K562 (cell line): ENCODE results near the gene LUC7L. TPM values are rescaled to one million over a fixed set of nuclear protein-coding genes. Genes with fewer than 3 reads are reported as not detected.

Source experiments
- ATAC-seq: fragments of 200-7000 bp; cut with Tn5 transposase; 3 replicates; pipeline ENCODE4 v1.9.1; 2020; ENCODE audit warnings: moderate library complexity
- BruUV-seq: library from RNA; stranded (reverse); fragments of 400-500 nt; replicated peaks from 2 replicates; lab custom pipeline; 2021; lab: Mats Ljungman, UMichigan
- CTCF ChIA-PET: fragments of 300-600 bp; formaldehyde crosslinking; extraction: SDS; loops from one replicate; lab custom pipeline; 2021; ENCODE audit warnings: low intra/inter-chr PET ratio; lab: Yijun Ruan, JAX
- POLR2A ChIA-PET: fragments of 300-600, 350-650 bp; sonication (Branson Sonifier 250); formaldehyde crosslinking; extraction: SDS; loops from one replicate; lab custom pipeline; 2021; ENCODE audit warnings: antibody characterized with exemption, inconsistent platforms; lab: Yijun Ruan, JAX
- DNase-seq, 4 experiments: peaks; one replicate each; pipeline versions ENCODE4 v3.0.0 to v3.0.0-alpha.2; 2011 to 2018; ENCODE audit warnings: low spot score in 3 of 4, mixed read lengths in 3 of 4; ENCODE audit errors: extremely low read depth in 1 of 4
- FAIRE-seq: peaks from 2 replicates; lab custom pipeline; 2011; peaks lifted over from hg19 to GRCh38; lab: Jason Lieb, UNC
- H2AFZ ChIP-seq: 2 replicates; pipeline ENCODE4 v1.6.0; 2011; ENCODE audit warnings: low read depth, low read length, control low read depth, inconsistent platforms
- H3K27ac ChIP-seq: fragments of 200-600 bp; 3 replicates; pipeline ENCODE4 v1.8.0; 2011; ENCODE audit warnings: low read depth, mild to moderate bottlenecking, control low read depth, inconsistent platforms, low read length, moderate library complexity, mixed read lengths; ENCODE audit errors: extremely low read depth
- H3K27me3 ChIP-seq, 2 experiments: fragments of 300-600 bp in 1 of 2; 2 replicates in 1 of 2; 3 replicates in 1 of 2; pipeline versions ENCODE4 v1.6.0 to v1.8.0; 2011; ENCODE audit warnings: inconsistent platforms in 2 of 2, low read length in 2 of 2, mild to moderate bottlenecking in 1 of 2, mixed read lengths in 1 of 2, moderate library complexity in 1 of 2; ENCODE audit not compliant: control insufficient read depth in 2 of 2, insufficient read depth in 2 of 2
- H3K36me3 ChIP-seq: fragments of 300-600 bp; 3 replicates; pipeline ENCODE4 v1.8.0; 2011; ENCODE audit warnings: mild to moderate bottlenecking, low read length, inconsistent platforms; ENCODE audit not compliant: control insufficient read depth, insufficient read depth
- H3K4me1 ChIP-seq, 2 experiments: fragments of 200-600 bp in 1 of 2; replicated peaks in 1 of 2; 2 replicates in 1 of 2; 3 replicates in 1 of 2; pipeline versions ENCODE4 v1.5.1 to v1.8.0; 2011; ENCODE audit warnings: inconsistent platforms in 2 of 2, low read length in 2 of 2, mild to moderate bottlenecking in 1 of 2, mixed read lengths in 1 of 2, moderate library complexity in 1 of 2; ENCODE audit not compliant: control insufficient read depth in 2 of 2, insufficient read depth in 2 of 2
- H3K4me2 ChIP-seq: 2 replicates; pipeline ENCODE4 v1.6.1; 2011; ENCODE audit warnings: low read length, control low read depth, inconsistent platforms, mixed read lengths; ENCODE audit not compliant: insufficient read depth
- H3K4me3 ChIP-seq: fragments of 200-600 bp; sonication (generic), shearing (Covaris generic); 2 replicates; pipeline ENCODE4 v1.5.1; 2016; ENCODE audit warnings: control low read depth, inconsistent platforms
- H3K79me2 ChIP-seq: fragments of 200-600 bp; 3 replicates; pipeline ENCODE4 v1.8.0; 2011; ENCODE audit warnings: low read length, inconsistent platforms; ENCODE audit not compliant: control insufficient read depth, insufficient read depth
- H3K9ac ChIP-seq, 2 experiments: 2 replicates each; pipeline versions ENCODE4 v1.6.0 to v1.6.1; 2011; ENCODE audit warnings: low read depth in 2 of 2, low read length in 2 of 2, control low read depth in 1 of 2, inconsistent platforms in 1 of 2, mild to moderate bottlenecking in 1 of 2, mixed read lengths in 1 of 2; ENCODE audit not compliant: insufficient read depth in 1 of 2
- H3K9me1 ChIP-seq: one replicate; pipeline ENCODE4 v1.6.0; 2011; ENCODE audit warnings: inconsistent platforms, mild to moderate bottlenecking, low read length, moderate library complexity; ENCODE audit not compliant: control insufficient read depth, insufficient read depth
- H3K9me3 ChIP-seq: replicated peaks from 2 replicates; pipeline ENCODE4 v1.5.1; 2011; ENCODE audit warnings: low read depth, low read length, inconsistent platforms; ENCODE audit not compliant: control insufficient read depth, insufficient read depth
- H4K20me1 ChIP-seq: replicated peaks from 2 replicates; pipeline ENCODE4 v1.6.1; 2011; ENCODE audit warnings: low read length, inconsistent platforms, mixed read lengths; ENCODE audit not compliant: control insufficient read depth, insufficient read depth
- ARHGAP35 ChIP-seq: fragments of 450-650 bp; IDR thresholded peaks from 2 replicates; pipeline ENCODE4 v1.6.1; 2018; ENCODE audit not compliant: partially characterized antibody
- ATF6 ChIP-seq: sonication (generic); formaldehyde crosslinking; IDR thresholded peaks from 2 replicates; pipeline ENCODE4 v1.4.0; 2020; ENCODE audit warnings: mild to moderate bottlenecking, missing genetic modification reagents
- CREB5 ChIP-seq: fragments of 250-450 bp; sonication (Bioruptor Pico); IDR thresholded peaks from 2 replicates; pipeline ENCODE4 v1.5.0; 2020; ENCODE audit warnings: mild to moderate bottlenecking
- CXXC5 ChIP-seq: fragments of 250-450 bp; sonication (Bioruptor Pico); IDR thresholded peaks from 2 replicates; pipeline ENCODE4 v1.8.0; 2022; ENCODE audit warnings: inconsistent platforms, mild to moderate bottlenecking, moderate library complexity
- ETV5 ChIP-seq: sonication (generic); formaldehyde crosslinking; IDR thresholded peaks from 2 replicates; pipeline ENCODE4 v1.4.0; 2020; ENCODE audit warnings: low read depth, mild to moderate bottlenecking, missing genetic modification reagents
- HDAC8 ChIP-seq: fragments of 450-650 bp; IDR thresholded peaks from 2 replicates; pipeline ENCODE4 v1.6.1; 2016; ENCODE audit warnings: mild to moderate bottlenecking, missing genetic modification characterization, moderate library complexity, missing compliant biosample characterization
- HNRNPH1 ChIP-seq: fragments of 200-400 bp; formaldehyde crosslinking; optimal IDR thresholded peaks from 2 replicates; pipeline ENCODE3; 2017; ENCODE audit warnings: low read depth, mild to moderate bottlenecking, low read length, moderate library complexity
- ILF3 ChIP-seq: fragments of 450-650 bp; IDR thresholded peaks from 2 replicates; pipeline ENCODE4 v1.6.1; 2018; ENCODE audit warnings: antibody characterized with exemption, mild to moderate bottlenecking, moderate library complexity, borderline replicate concordance
- IRF1 ChIP-seq: sonication (generic); formaldehyde crosslinking; IDR thresholded peaks from 2 replicates; pipeline ENCODE4 v1.8.0; 2022; ENCODE audit warnings: missing genetic modification reagents, mild to moderate bottlenecking, borderline replicate concordance
- NCOA4 ChIP-seq: fragments of 450-650 bp; IDR thresholded peaks from 2 replicates; pipeline ENCODE4 v1.6.1; 2018; ENCODE audit warnings: mild to moderate bottlenecking; ENCODE audit not compliant: partially characterized antibody
- NCOA6 ChIP-seq: fragments of 450-650 bp; IDR thresholded peaks from 2 replicates; pipeline ENCODE4 v1.6.1; 2017; ENCODE audit warnings: mild to moderate bottlenecking
- NR2C2 ChIP-seq, 2 experiments: fragments of 200-800 bp in 1 of 2; sonication (Bioruptor generic) in 1 of 2; sonication (generic) in 1 of 2; formaldehyde crosslinking in 1 of 2; IDR thresholded peaks; 2 replicates each; pipeline versions ENCODE4 v1.6.1 to v1.8.0; 2016 to 2022; ENCODE audit warnings: mild to moderate bottlenecking in 1 of 2, missing compliant biosample characterization in 1 of 2, missing genetic modification characterization in 1 of 2, missing genetic modification reagents in 1 of 2
- SMARCE1 ChIP-seq: fragments of 450-650 bp; IDR thresholded peaks from 2 replicates; pipeline ENCODE4 v1.7.1; 2016; ENCODE audit warnings: mild to moderate bottlenecking
- SRSF7 ChIP-seq: fragments of 200-400 bp; formaldehyde crosslinking; optimal IDR thresholded peaks from 2 replicates; pipeline ENCODE3; 2017; ENCODE audit warnings: mild to moderate bottlenecking, low read depth, low read length
- SRSF9 ChIP-seq: fragments of 200-400 bp; formaldehyde crosslinking; IDR thresholded peaks from 2 replicates; pipeline ENCODE4 v1.6.1; 2017; ENCODE audit warnings: low read depth, low read length, borderline replicate concordance
- THRAP3 ChIP-seq: fragments of 450-650 bp; IDR thresholded peaks from 2 replicates; pipeline ENCODE4 v1.6.1; 2016; ENCODE audit warnings: mild to moderate bottlenecking, inconsistent platforms, borderline replicate concordance
- ZNF655 ChIP-seq: fragments of 250-450 bp; sonication (Bioruptor Pico); IDR thresholded peaks from 2 replicates; pipeline ENCODE4 v1.5.0; 2021
- WGBS: fragments of 100-300 bp; shearing (Covaris generic); methylation state at CpG from one replicate; pipeline ENCODE4 v1.1.6; 2016; ENCODE audit warnings: low coverage, mixed read lengths; ENCODE audit not compliant: insufficient coverage; ENCODE audit errors: missing lambda C conversion rate; 5-methylcytosine and 5-hydroxymethylcytosine counted together
- in situ Hi-C: fragments of 300-500 bp; cut with MboI; formaldehyde crosslinking; loops from 4 replicates; pipeline ENCODE4 v1.15.0; 2018; ENCODE audit warnings: inconsistent platforms, mixed read lengths
- intact Hi-C: fragments of 100-400 bp; cut with micrococcal nuclease; formaldehyde crosslinking; loops from 2 replicates; pipeline ENCODE4 v1.14.2; 2022
- polyA plus RNA-seq, 8 experiments: library from polyadenylated mRNA; depleted of rRNA in 4 of 8; stranded (reverse) in 5 of 8; unstranded in 3 of 8; fragments of >200 nt; fragmentation: Nextera tagmentation in 2 of 8; fragmentation: Illumina TruSeq in 1 of 8; extraction: Ambion mirVana in 2 of 8; extraction: Trizol in 1 of 8; gene quantifications; 2 replicates each; pipeline versions ENCODE4 v1.2.1 to v1.2.3, GENCODE V29; 2011 to 2014; ENCODE audit warnings: inconsistent platforms in 1 of 8, missing spikeins in 1 of 8
- total RNA-seq, 7 experiments: library from RNA; depleted of rRNA in 6 of 7; stranded (reverse); fragments of >200 nt in 6 of 7; fragmentation: Illumina TruSeq in 2 of 7; extraction: Trizol in 2 of 7; gene quantifications; 2 replicates each; pipeline versions ENCODE4 v1.2.1 to v1.2.3, GENCODE V29; 2011 to 2021; ENCODE audit warnings: low replicate concordance in 1 of 7

The LUC7L gene
- total and polyA plus RNA-seq, 9 of the 15 experiments (the other 6 are each of a cell fraction or from before 2014, with no cell fraction given), result 1.7 to 93.3 (median 59.5) TPM

GRCh38 chr16:254461-254860, 25.2 kb upstream of the LUC7L start:
- intact Hi-C loops, result no loop called here
- POLR2A ChIA-PET, result interaction anchor here (1.0 to 3.5 kb wide), 3 partner anchors 10 to 163 kb away, joined by 3 to 14 read pairs (median 4); no protein-coding TSS in a partner anchor

More at GRCh38 chr16:254461-254860, 25.2 kb upstream of the LUC7L start:
- H2AFZ ChIP-seq, result no peak overlapping the region
- H4K20me1 ChIP-seq, result no peaks in the 10 kb centered on the region
- no peak for DNase-seq
- H3K4me2 ChIP-seq, result no peak overlapping the region
- H3K36me3 ChIP-seq, result peaks cover 16% of the 10 kb centered on the region; the same call in 2 of the 3 replicates
- H3K27me3 ChIP-seq, result no peaks in the 10 kb centered on the region
- H3K9me3 ChIP-seq, result no peaks in the 10 kb centered on the region
- in situ Hi-C loops, result no loop called here
- no peak for FAIRE-seq
- CTCF ChIA-PET, result no interaction called here
- H3K9ac ChIP-seq, result no peak overlapping the region
- no peak overlapping the region for H3K27ac ChIP-seq
- H3K9me1 ChIP-seq, result no peaks in the 10 kb centered on the region
- TF ChIP-seq SRSF9, result no peak
- no peak for TF ChIP-seq NR2C2 (CRISPR knock-in tag; IDR thresholded peaks at IDR 0.05)
- TF ChIP-seq NR2C2 (tag; IDR thresholded peaks at IDR 0.05), result no peak
- TF ChIP-seq ATF6 (CRISPR knock-in tag), result no peak
- TF ChIP-seq ETV5 (CRISPR knock-in tag), result no peak
- TF ChIP-seq CREB5, result no peak
- TF ChIP-seq SRSF7, result no peak
- no peak for TF ChIP-seq NCOA6
- TF ChIP-seq THRAP3, result no peak
- no peak for TF ChIP-seq ILF3
- TF ChIP-seq HNRNPH1, result no peak
- no peak for TF ChIP-seq SMARCE1
- TF ChIP-seq ZNF655 (CRISPR knock-in tag), result no peak
- TF ChIP-seq ARHGAP35, result no peak
- no peak for TF ChIP-seq CXXC5 (CRISPR knock-in tag)
- no peak for TF ChIP-seq HDAC8 (tag)
- TF ChIP-seq NCOA4, result no peak
- no peak for TF ChIP-seq IRF1 (CRISPR knock-in tag)
- no peak overlapping the region for H3K4me3 ChIP-seq
- no TSS peak for BruUV-seq
- no peak for ATAC-seq
- 94% methylated on average over 22 of the region's 25 CpGs for WGBS
- peaks cover 17 to 49% of the 10 kb centered on the region in 2 experiments for H3K4me1 ChIP-seq
- H3K79me2 ChIP-seq, result peaks cover 5% of the 10 kb centered on the region; the same call in 1 of the 3 replicates
